HepG2 (cell line): ENCODE data around the gene AXIN1. TPM values are rescaled to one million over a fixed set of nuclear protein-coding genes. Genes with fewer than 3 reads are reported as not detected.

ENCODE experiments used
- ARID4A ChIP-seq: sonication (generic); formaldehyde crosslinking; IDR thresholded peaks from 2 replicates; pipeline ENCODE4 v1.5.0; 2020; ENCODE audit warnings: mild to moderate bottlenecking, missing genetic modification reagents, borderline replicate concordance
- ARNTL ChIP-seq: sonication (generic); formaldehyde crosslinking; IDR thresholded peaks from 2 replicates; pipeline ENCODE4 v1.4.0; 2020; ENCODE audit warnings: mild to moderate bottlenecking, missing genetic modification reagents
- EED ChIP-seq: sonication (generic); formaldehyde crosslinking; IDR thresholded peaks from 2 replicates; pipeline ENCODE4 v1.5.0; 2020; ENCODE audit warnings: mild to moderate bottlenecking, missing genetic modification reagents
- HNF1A ChIP-seq, 2 experiments: sonication (generic) in 1 of 2; formaldehyde crosslinking in 1 of 2; IDR thresholded peaks; 2 replicates each; pipeline versions ENCODE4 v1.4.0 to v1.6.1; 2016 to 2020; ENCODE audit warnings: borderline replicate concordance in 1 of 2, low read depth in 1 of 2, mild to moderate bottlenecking in 1 of 2, missing genetic modification reagents in 1 of 2
- MAZ ChIP-seq, 2 experiments: sonication (generic) in 1 of 2; formaldehyde crosslinking in 1 of 2; IDR thresholded peaks; 2 replicates each; pipeline versions ENCODE4 v1.5.0 to v1.6.1; 2012 to 2020; ENCODE audit warnings: low read depth in 2 of 2, mild to moderate bottlenecking in 2 of 2, borderline replicate concordance in 1 of 2, improper control_type of control experiment in 1 of 2, low read length in 1 of 2, missing genetic modification reagents in 1 of 2, moderate library complexity in 1 of 2
- PCBP1 ChIP-seq: fragments of 200-400 bp; formaldehyde crosslinking; IDR thresholded peaks from 2 replicates; pipeline ENCODE4 v1.6.1; 2017; ENCODE audit warnings: mild to moderate bottlenecking, low read depth, low read length, borderline replicate concordance
- SOX13 ChIP-seq, 3 experiments: fragments of 450-650 bp in 1 of 3; sonication (generic) in 1 of 3; formaldehyde crosslinking in 1 of 3; IDR thresholded peaks in 2 of 3; conservative IDR thresholded peaks in 1 of 3; 2 replicates each; pipeline versions ENCODE4 v1.5.0 to v1.6.1; 2016 to 2020; ENCODE audit warnings: antibody characterized with exemption in 1 of 3, mild to moderate bottlenecking in 1 of 3, missing compliant biosample characterization in 1 of 3, missing genetic modification reagents in 1 of 3, moderate library complexity in 1 of 3
- TEAD3 ChIP-seq: optimal IDR thresholded peaks from 2 replicates; pipeline ENCODE3; 2016; ENCODE audit warnings: borderline replicate concordance
- ZEB1 ChIP-seq: IDR thresholded peaks from 2 replicates; pipeline ENCODE4 v1.6.1; 2012; ENCODE audit warnings: mild to moderate bottlenecking, low read depth, inconsistent platforms; ENCODE audit not compliant: insufficient replicate concordance
- ZFP36L1 ChIP-seq: sonication (generic); formaldehyde crosslinking; IDR thresholded peaks from 2 replicates; pipeline ENCODE4 v1.8.0; 2022; ENCODE audit warnings: mild to moderate bottlenecking, missing genetic modification reagents, moderate library complexity
- ZFP82 ChIP-seq: sonication (generic); formaldehyde crosslinking; IDR thresholded peaks from 2 replicates; pipeline ENCODE4 v1.5.1; 2020; ENCODE audit warnings: mild to moderate bottlenecking, missing genetic modification reagents, borderline replicate concordance
- ZIK1 ChIP-seq: sonication (generic); formaldehyde crosslinking; IDR thresholded peaks from 2 replicates; pipeline ENCODE4 v1.5.0; 2020; ENCODE audit warnings: mild to moderate bottlenecking, low read depth, missing genetic modification reagents, borderline replicate concordance
- ZNF12 ChIP-seq: sonication (generic); formaldehyde crosslinking; IDR thresholded peaks from 2 replicates; pipeline ENCODE4 v1.5.0; 2020; ENCODE audit warnings: missing genetic modification reagents
- ZNF160 ChIP-seq: sonication (generic); formaldehyde crosslinking; IDR thresholded peaks from 2 replicates; pipeline ENCODE4 v1.8.0; 2022; ENCODE audit warnings: mild to moderate bottlenecking, inconsistent platforms, missing genetic modification reagents
- ZNF543 ChIP-seq: sonication (generic); formaldehyde crosslinking; IDR thresholded peaks from 2 replicates; pipeline ENCODE4 v1.4.0; 2020; ENCODE audit warnings: mild to moderate bottlenecking, missing genetic modification reagents
- polyA plus RNA-seq, 8 experiments: library from polyadenylated mRNA; depleted of rRNA in 3 of 8; stranded (reverse) in 7 of 8; unstranded in 1 of 8; fragments of >200 nt; fragmentation: Illumina TruSeq in 4 of 8; extraction: Trizol in 4 of 8; gene quantifications; 2 replicates each; pipeline versions ENCODE4 v1.2.1 to v1.2.3, GENCODE V29; 2011 to 2016; ENCODE audit warnings: low read depth in 4 of 8, missing spikeins in 1 of 8, mixed read lengths in 1 of 8; ENCODE audit not compliant: insufficient read depth in 1 of 8
- total RNA-seq, 5 experiments: library from RNA; depleted of rRNA; stranded (reverse); fragments of >200 nt; fragmentation: Illumina TruSeq; extraction: Trizol; gene quantifications; 2 replicates each; pipeline ENCODE4 v1.2.3, GENCODE V29; 2016; ENCODE audit warnings: low read depth in 1 of 5

The AXIN1 gene
- total and polyA plus RNA-seq, 2 of the 13 experiments (the other 11 are each of a cell fraction or from before 2014, with no cell fraction given): 24.0 to 26.0 TPM

GRCh38 chr16:363110-363765 lies 10.7 kb upstream of the AXIN1 start (continued):
- TF ChIP-seq SOX13 (IDR thresholded peaks at IDR 0.05) (no peak), SOX13 (CRISPR knock-in tag; conservative IDR thresholded peaks at IDR 0.05 in 1 of 2, IDR thresholded peaks at IDR 0.05 in 1 of 2) (no peak), TEAD3 (CRISPR knock-in tag) (no peak), ZNF160 (CRISPR knock-in tag) (no peak), ZEB1 (no peak), ZIK1 (no peak), ZFP36L1 (CRISPR knock-in tag) (no peak), ZFP82 (CRISPR knock-in tag) (no peak), ARID4A (CRISPR knock-in tag) (peak; percentile 10; the same call in 1 of the 2 replicates), EED (no peak), ZNF12 (CRISPR knock-in tag) (no peak), ZNF543 (CRISPR knock-in tag) (0 out of 2 replicates have a peak, but pooled peaks have one; percentile 10), PCBP1 (no peak), MAZ (IDR thresholded peaks at IDR 0.05; ENCODE audit: borderline replicate concordance, low read depth, low read length) (no peak), MAZ (CRISPR knock-in tag; IDR thresholded peaks at IDR 0.05; ENCODE audit: low read depth) (peak; percentile 41; the same call in 1 of the 2 replicates), ARNTL (no peak), HNF1A (IDR thresholded peaks at IDR 0.05; ENCODE audit: low read depth) (no peak), HNF1A (CRISPR knock-in tag; IDR thresholded peaks at IDR 0.05; ENCODE audit: borderline replicate concordance) (no peak)
